Lower lobe of right lung (tissue), 2 donors: ENCODE data around the gene AMPD2. TPM values are rescaled to one million over a fixed set of nuclear protein-coding genes. Genes with fewer than 3 reads are reported as not detected.

Experiments used
- ATAC-seq, 2 donors: fragments of 200-7000 bp; cut with Tn5 transposase; one replicate each; pipeline ENCODE4 v1.9.1; 2020 to 2022; ENCODE audit warnings: mild to moderate bottlenecking in 2 of 2, moderate library complexity in 2 of 2
- DNase-seq: peaks from one replicate; pipeline ENCODE4 v3.0.0-alpha.2; 2020
- H3K27ac ChIP-seq: fragments of 200-600 bp; one replicate; pipeline ENCODE4 v1.8.0; 2022
- H3K27me3 ChIP-seq: fragments of 200-600 bp; one replicate; pipeline ENCODE4 v1.8.0; 2022; ENCODE audit warnings: low read depth
- H3K36me3 ChIP-seq: fragments of 200-600 bp; one replicate; pipeline ENCODE4 v1.8.0; 2022; ENCODE audit warnings: mild to moderate bottlenecking
- H3K4me1 ChIP-seq: fragments of 200-600 bp; one replicate; pipeline ENCODE4 v1.8.0; 2022
- H3K4me3 ChIP-seq: fragments of 200-600 bp; one replicate; pipeline ENCODE4 v1.8.0; 2022; ENCODE audit warnings: mild to moderate bottlenecking
- H3K9me3 ChIP-seq: fragments of 200-600 bp; one replicate; pipeline ENCODE4 v1.8.0; 2022
- intact Hi-C: fragments of 100-400 bp; cut with DNase I; formaldehyde crosslinking; loops from one replicate; pipeline ENCODE4 v1.11.0; 2022
- long read RNA-seq: library from polyadenylated mRNA; unstranded; transcript quantifications from one replicate; pipeline ENCODE4 v2.0.0, GENCODE V29; 2021
- total RNA-seq: library from RNA; stranded (reverse); fragmentation: NEBNext Ultra II Directional; extraction: Animal tissue kit (Norgen Biotek cat#: 25700); gene quantifications from one replicate; pipeline ENCODE4 v1.2.1, GENCODE V29; 2021
- TF ChIP-seq, protein P1 (sequence below): fragments of 200-600 bp; IDR thresholded peaks from one replicate; pipeline ENCODE4 v1.8.0; 2022; ENCODE audit warnings: antibody characterized with exemption, mild to moderate bottlenecking
- donor health status: DM: no; HTN: yes; CAD: no; lungs with severe emphysema.

AMPD2 gene
- 55.9 TPM for total RNA-seq
- long read RNA-seq, transcript AMPD2-202 (18 exons, 3,728 nt) = major isoform, 9 of 38 reads
- long read RNA-seq, partial matches to known transcripts = 13 of 38 reads
- long read RNA-seq, other reads (novel, unspliced or antisense) = 14 of 38 reads

DNA sequence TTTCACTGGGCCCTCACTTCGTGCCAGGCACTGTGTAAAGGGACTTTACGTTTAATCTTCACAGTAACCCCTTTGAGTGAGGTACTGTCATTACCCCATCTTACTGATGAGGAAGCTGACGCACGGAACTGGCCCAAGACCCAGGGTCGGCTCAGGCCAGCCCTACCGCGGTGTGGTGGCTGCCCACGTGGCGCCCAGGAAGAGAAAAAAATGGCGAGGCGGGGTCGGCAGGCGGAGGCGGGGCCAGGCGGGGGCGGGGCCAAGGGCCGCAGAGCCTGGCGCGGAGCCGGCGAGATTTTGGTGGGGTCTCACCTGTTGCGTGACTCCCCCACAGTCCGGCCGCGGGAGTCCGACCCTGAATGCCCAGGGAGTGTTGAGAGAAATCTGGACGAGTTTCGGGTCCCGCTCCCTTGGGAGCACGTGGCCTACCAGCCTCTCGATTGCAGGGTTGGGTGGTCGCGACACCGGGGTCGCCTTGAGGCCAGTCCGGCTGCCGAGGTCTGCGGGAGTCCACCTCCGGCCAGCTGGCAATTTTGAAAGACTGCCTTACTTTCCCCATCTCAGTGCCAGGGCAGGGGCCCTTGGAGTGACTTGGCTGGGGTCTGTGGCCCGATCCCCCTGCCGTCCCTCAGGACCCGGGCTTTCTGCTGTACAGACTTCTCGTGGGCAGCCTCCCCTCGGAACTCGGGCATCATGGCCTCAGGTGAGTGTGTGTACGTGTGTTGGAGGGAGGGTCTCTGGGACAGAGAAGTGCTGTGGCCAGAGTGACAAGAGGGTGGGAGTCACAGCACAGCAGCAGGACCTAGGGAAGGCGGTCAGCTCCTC, at the start of gene AMPD2, which contains the start of gene GNAT2:
TSS of gene AMPD2 (plus strand) at position 262 of the 825 bp plus-strand sequence. CDS start 1,339 bp downstream, outside the sequence.
TSS of gene GNAT2 (minus strand) at position 41 of the 825 bp plus-strand sequence. CDS start 6,746 bp downstream, outside the sequence.
- Histone ChIP-seq H3K4me3 (peak within 1 kb of the TSS; percentile 85), H3K27me3 (no peaks in the 10 kb centered on the region), H3K27ac (peak within 1 kb of the TSS; percentile 87), H3K4me1 (peaks cover 76% of the 10 kb centered on the region), H3K36me3 (no peaks in the 10 kb centered on the region), H3K9me3 (no peaks in the 10 kb centered on the region)
- ATAC-seq (peak; percentile 79 to 82), DNase-seq (peak; percentile 90)
- intact Hi-C loops = no loop called here
- TF ChIP-seq, protein P1, sequence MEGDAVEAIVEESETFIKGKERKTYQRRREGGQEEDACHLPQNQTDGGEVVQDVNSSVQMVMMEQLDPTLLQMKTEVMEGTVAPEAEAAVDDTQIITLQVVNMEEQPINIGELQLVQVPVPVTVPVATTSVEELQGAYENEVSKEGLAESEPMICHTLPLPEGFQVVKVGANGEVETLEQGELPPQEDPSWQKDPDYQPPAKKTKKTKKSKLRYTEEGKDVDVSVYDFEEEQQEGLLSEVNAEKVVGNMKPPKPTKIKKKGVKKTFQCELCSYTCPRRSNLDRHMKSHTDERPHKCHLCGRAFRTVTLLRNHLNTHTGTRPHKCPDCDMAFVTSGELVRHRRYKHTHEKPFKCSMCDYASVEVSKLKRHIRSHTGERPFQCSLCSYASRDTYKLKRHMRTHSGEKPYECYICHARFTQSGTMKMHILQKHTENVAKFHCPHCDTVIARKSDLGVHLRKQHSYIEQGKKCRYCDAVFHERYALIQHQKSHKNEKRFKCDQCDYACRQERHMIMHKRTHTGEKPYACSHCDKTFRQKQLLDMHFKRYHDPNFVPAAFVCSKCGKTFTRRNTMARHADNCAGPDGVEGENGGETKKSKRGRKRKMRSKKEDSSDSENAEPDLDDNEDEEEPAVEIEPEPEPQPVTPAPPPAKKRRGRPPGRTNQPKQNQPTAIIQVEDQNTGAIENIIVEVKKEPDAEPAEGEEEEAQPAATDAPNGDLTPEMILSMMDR = no peak

DNA sequence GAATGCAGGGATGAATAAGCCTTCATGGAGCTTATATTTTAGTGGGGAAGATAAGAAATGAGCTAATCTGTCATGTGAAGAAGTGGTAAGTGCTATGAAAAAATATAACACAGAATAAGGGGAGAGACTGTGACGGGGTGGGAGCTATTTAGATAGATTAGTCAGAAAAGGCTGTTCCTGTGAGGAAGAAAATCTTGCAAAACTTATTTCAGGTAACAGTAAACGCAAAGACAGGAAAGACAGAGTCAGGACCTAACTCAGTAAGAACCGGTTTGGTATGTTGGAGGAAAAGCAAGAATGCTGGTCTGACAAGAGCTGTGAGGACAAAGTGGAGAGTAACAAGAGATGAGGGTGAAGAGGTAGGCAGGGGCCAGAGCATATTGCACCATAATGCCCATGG, 49.2 kb upstream of the AMPD2 start:
- no peak overlapping the region for H3K4me3 ChIP-seq
- peaks cover 74% of the 10 kb centered on the region for H3K4me1 ChIP-seq
- no peak overlapping the region for H3K27ac ChIP-seq
- no peak for DNase-seq
- ATAC-seq = peak; percentile 93 to 94
- no peaks in the 10 kb centered on the region for H3K9me3 ChIP-seq
- intact Hi-C loops = no loop called here
- no peaks in the 10 kb centered on the region for H3K36me3 ChIP-seq
- H3K27me3 ChIP-seq = no peaks in the 10 kb centered on the region
- TF ChIP-seq, protein P1 = no peak

DNA sequence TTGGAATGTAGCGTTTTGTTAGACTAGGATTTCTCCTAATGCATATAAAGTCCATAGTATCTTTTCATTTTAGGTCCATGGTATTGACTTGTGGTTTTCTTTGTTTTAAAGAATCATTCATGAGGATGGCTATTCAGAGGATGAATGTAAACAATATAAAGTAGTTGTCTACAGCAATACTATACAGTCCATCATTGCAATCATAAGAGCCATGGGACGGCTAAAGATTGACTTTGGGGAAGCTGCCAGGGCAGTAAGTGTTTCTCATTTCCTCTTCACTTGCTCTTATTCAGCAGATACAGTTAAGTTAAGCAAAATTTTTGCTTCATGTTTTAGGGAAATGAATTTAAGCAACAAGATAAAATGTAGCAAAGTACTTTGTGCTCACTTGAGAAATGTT, 45.9 kb upstream of the AMPD2 start:
- Histone ChIP-seq H3K9me3 (no peaks in the 10 kb centered on the region), H3K27ac (no peak overlapping the region), H3K4me3 (no peak overlapping the region), H3K4me1 (peaks cover 53% of the 10 kb centered on the region), H3K36me3 (peaks cover 8% of the 10 kb centered on the region), H3K27me3 (no peaks in the 10 kb centered on the region)
- intact Hi-C loops = no loop called here
- ATAC-seq = peak; percentile 60 to 80
- DNase-seq = no peak
- TF ChIP-seq, protein P1 = no peak

DNA sequence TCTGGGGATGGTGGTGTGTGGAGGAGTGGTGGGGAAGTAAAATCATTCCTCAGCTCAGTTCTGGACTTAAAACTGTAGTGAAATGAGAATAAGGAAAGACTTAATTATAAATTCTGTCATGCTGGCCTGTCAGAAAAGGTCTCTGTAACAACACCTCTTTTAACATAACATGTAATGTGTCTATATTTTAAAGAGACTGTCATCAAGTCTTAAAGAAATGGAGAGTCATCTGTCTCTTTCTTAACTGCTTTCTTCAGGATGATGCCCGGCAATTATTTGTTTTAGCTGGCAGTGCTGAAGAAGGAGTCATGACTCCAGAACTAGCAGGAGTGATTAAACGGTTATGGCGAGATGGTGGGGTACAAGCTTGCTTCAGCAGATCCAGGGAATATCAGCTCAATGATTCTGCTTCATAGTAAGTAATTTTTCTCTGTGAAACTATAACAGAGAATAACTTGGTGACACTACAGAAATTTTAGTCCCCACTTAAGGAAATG, 40.6 kb upstream of the AMPD2 start:
- DNase-seq (no peak), ATAC-seq (no peak)
- H3K4me3 ChIP-seq = no peak overlapping the region
- intact Hi-C loops = no loop called here
- H3K4me1 ChIP-seq = peaks cover 17% of the 10 kb centered on the region
- TF ChIP-seq, protein P1 = no peak
- peaks cover 58% of the 10 kb centered on the region for H3K36me3 ChIP-seq
- H3K9me3 ChIP-seq = no peaks in the 10 kb centered on the region
- no peak overlapping the region for H3K27ac ChIP-seq
- H3K27me3 ChIP-seq = no peaks in the 10 kb centered on the region

DNA sequence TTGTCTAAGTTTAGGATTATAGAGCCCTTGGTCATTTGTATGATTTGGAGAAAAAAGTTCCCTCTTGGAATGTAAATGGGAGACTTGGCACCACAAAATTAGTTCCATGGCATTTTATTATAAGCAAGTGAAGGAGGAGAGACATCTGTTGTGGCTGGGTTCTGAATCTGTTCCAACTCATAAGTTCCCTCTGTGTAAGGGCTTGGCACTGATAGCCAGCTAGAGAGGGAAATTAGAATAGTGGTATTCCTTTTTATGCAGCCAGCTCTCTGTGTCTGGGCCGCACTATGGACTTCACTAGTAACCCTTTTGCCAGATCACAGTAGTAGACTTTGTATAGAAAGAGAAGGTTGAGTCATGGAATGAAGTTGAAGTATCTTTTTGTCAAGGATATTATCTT, 40.1 kb upstream of the AMPD2 start:
- H3K36me3 ChIP-seq = peaks cover 63% of the 10 kb centered on the region
- H3K27ac ChIP-seq = no peak overlapping the region
- H3K4me1 ChIP-seq = peaks cover 12% of the 10 kb centered on the region
- no peaks in the 10 kb centered on the region for H3K27me3 ChIP-seq
- no peak overlapping the region for H3K4me3 ChIP-seq
- TF ChIP-seq, protein P1 = no peak
- no peak for ATAC-seq
- H3K9me3 ChIP-seq = no peaks in the 10 kb centered on the region
- no peak for DNase-seq
- intact Hi-C loops = no loop called here
